Activated CD4-positive, alpha-beta T cell treated with anti-CD3 and anti-CD28 coated beads, Interleukin-2, amount 10 ng/mL, durations not matched to agents 7 days and 5 days (primary cell): ENCODE data around the gene PCDH15. TPM values are rescaled to one million over a fixed set of nuclear protein-coding genes. Genes with fewer than 3 reads are reported as not detected.

Source experiments
- CTCF ChIA-PET: fragments of 350-600 bp; sonication (Branson Sonifier 250); formaldehyde crosslinking; loops from one replicate; lab custom pipeline; 2021; ENCODE audit warnings: antibody characterized with exemption; lab: Charles Lee
- POLR2A ChIA-PET: fragments of 350-600 bp; sonication (Branson Sonifier 250); formaldehyde crosslinking; loops from one replicate; lab custom pipeline; 2021; ENCODE audit warnings: antibody characterized with exemption; lab: Charles Lee
- DNase-seq: peaks from one replicate; pipeline ENCODE4 v3.0.0-alpha.2; 2020
- H3K27ac Mint-ChIP-seq: one replicate; pipeline ENCODE4 v1.8.0; 2021; ENCODE audit warnings: mild to moderate bottlenecking, moderate library complexity, mixed read lengths
- H3K27me3 Mint-ChIP-seq: one replicate; pipeline ENCODE4 v1.8.0; 2021; ENCODE audit warnings: mixed read lengths
- H3K36me3 Mint-ChIP-seq: one replicate; pipeline ENCODE4 v1.8.0; 2021; ENCODE audit warnings: low read depth, mixed read lengths
- H3K4me1 Mint-ChIP-seq: one replicate; pipeline ENCODE4 v1.8.0; 2021; ENCODE audit warnings: mixed read lengths
- H3K4me3 Mint-ChIP-seq: one replicate; pipeline ENCODE4 v1.8.0; 2021; ENCODE audit warnings: mild to moderate bottlenecking, moderate library complexity, mixed read lengths
- H3K9me3 Mint-ChIP-seq: one replicate; pipeline ENCODE4 v1.8.0; 2021; ENCODE audit warnings: mixed read lengths
- total RNA-seq, 2 experiments: library from RNA; stranded (reverse); gene quantifications; one replicate each; pipeline ENCODE4 v1.2.3, GENCODE V29; 2021

PCDH15 gene
- not detected for total RNA-seq

GRCh38 chr10:54800741-54801421 lies at the start of gene PCDH15:
PCDH15 (minus strand) TSS chr10:54801231; CDS start chr10:54664262, 136,969 bp downstream.
- no peaks in the 10 kb centered on the region for H3K9me3 Mint-ChIP-seq
- POLR2A ChIA-PET: no interaction called here
- no peak for DNase-seq
- H3K4me3 Mint-ChIP-seq: no peak within 1 kb of the TSS
- CTCF ChIA-PET: no interaction called here
- H3K27me3 Mint-ChIP-seq: no peaks in the 10 kb centered on the region
- no peaks in the 10 kb centered on the region for H3K36me3 Mint-ChIP-seq
- no peaks in the 10 kb centered on the region for H3K4me1 Mint-ChIP-seq
- H3K27ac Mint-ChIP-seq: no peak within 1 kb of the TSS

GRCh38 chr10:54843932-54844331 lies 42.9 kb upstream of the PCDH15 start:
- H3K27ac Mint-ChIP-seq: no peak overlapping the region
- POLR2A ChIA-PET: no interaction called here
- DNase-seq: no peak
- no peaks in the 10 kb centered on the region for H3K27me3 Mint-ChIP-seq
- no peak overlapping the region for H3K4me3 Mint-ChIP-seq
- no peaks in the 10 kb centered on the region for H3K4me1 Mint-ChIP-seq
- CTCF ChIA-PET: no interaction called here
- H3K36me3 Mint-ChIP-seq: no peaks in the 10 kb centered on the region
- no peaks in the 10 kb centered on the region for H3K9me3 Mint-ChIP-seq

DNA sequence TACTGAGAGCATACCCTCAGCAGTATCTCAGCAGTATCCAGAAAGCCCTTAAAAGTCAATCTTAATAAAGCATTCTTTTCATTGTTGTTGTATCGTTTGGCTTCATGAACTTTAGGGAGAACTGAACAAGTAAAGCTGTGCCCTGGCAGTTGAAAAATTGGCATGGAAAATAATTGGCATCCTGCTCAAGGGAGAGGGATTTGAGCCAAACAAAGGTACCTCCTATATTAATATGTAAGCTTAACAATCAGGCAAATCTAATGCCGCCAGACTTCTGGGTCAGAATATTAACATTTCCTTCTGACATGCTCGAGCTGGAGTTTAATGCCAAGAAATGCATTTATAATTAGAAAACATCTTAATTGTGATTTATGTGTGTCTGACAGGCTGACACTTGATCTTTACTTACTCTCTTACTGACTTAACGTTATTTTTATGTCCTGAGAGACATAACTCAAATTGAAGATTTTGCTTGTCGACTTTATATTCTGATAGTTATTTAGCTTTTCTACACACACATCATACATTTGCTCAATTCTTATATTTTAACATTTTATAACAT lies 42.1 kb upstream of the PCDH15 start:
- DNase-seq: no peak
- no peak overlapping the region for H3K4me3 Mint-ChIP-seq
- H3K27ac Mint-ChIP-seq: no peak overlapping the region
- ChIA-PET POLR2A (no interaction called here), CTCF (no interaction called here)
- no peaks in the 10 kb centered on the region for H3K4me1 Mint-ChIP-seq
- H3K27me3 Mint-ChIP-seq: no peaks in the 10 kb centered on the region
- no peaks in the 10 kb centered on the region for H3K36me3 Mint-ChIP-seq
- no peaks in the 10 kb centered on the region for H3K9me3 Mint-ChIP-seq

GRCh38 chr10:54837479-54837878 lies 36.4 kb upstream of the PCDH15 start:
- Mint-ChIP-seq H3K27ac (no peak overlapping the region), H3K36me3 (no peaks in the 10 kb centered on the region), H3K27me3 (no peaks in the 10 kb centered on the region), H3K4me3 (no peak overlapping the region), H3K9me3 (no peaks in the 10 kb centered on the region), H3K4me1 (no peaks in the 10 kb centered on the region)
- DNase-seq: no peak
- ChIA-PET POLR2A (no interaction called here), CTCF (no interaction called here)

DNA sequence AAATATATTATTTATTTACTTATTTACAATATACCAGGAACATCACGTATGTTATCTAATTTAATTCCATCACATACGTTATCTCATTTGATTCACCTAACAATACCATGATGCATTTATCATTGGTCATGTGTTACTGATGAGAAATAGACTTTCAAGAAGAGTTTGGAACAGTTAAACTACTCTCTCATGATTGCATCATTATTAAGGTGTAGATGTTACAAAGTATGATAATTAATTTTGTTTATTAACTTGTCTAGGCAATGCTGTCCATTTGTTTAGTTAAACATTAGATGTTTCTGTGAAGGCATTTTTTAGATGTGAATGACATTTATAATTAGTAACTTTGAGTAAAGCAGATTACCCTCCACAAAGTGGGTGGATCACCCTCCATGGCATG lies 32.0 kb upstream of the PCDH15 start:
- DNase-seq: no peak
- H3K27me3 Mint-ChIP-seq: no peaks in the 10 kb centered on the region
- ChIA-PET POLR2A (no interaction called here), CTCF (no interaction called here)
- no peak overlapping the region for H3K27ac Mint-ChIP-seq
- H3K9me3 Mint-ChIP-seq: no peaks in the 10 kb centered on the region
- no peaks in the 10 kb centered on the region for H3K4me1 Mint-ChIP-seq
- H3K4me3 Mint-ChIP-seq: no peak overlapping the region
- no peaks in the 10 kb centered on the region for H3K36me3 Mint-ChIP-seq

- H3K9me3 Mint-ChIP-seq: no peaks in the 10 kb centered on the region
- no peak overlapping the region for H3K4me3 Mint-ChIP-seq
- no peaks in the 10 kb centered on the region for H3K27me3 Mint-ChIP-seq
- no peaks in the 10 kb centered on the region for H3K36me3 Mint-ChIP-seq
- DNase-seq: no peak
- H3K27ac Mint-ChIP-seq: no peak overlapping the region
- ChIA-PET CTCF (no interaction called here), POLR2A (no interaction called here)
- H3K4me1 Mint-ChIP-seq: no peaks in the 10 kb centered on the region
These were observed 26.0 kb upstream of the PCDH15 start for GRCh38 chr10:54826994-54827560.

GRCh38 chr10:54815583-54815982 lies 14.6 kb upstream of the PCDH15 start:
- ChIA-PET POLR2A (no interaction called here), CTCF (no interaction called here)
- Mint-ChIP-seq H3K36me3 (no peaks in the 10 kb centered on the region), H3K4me1 (no peaks in the 10 kb centered on the region), H3K9me3 (peaks cover 10% of the 10 kb centered on the region), H3K27me3 (no peaks in the 10 kb centered on the region), H3K27ac (no peak overlapping the region), H3K4me3 (no peak overlapping the region)
- no peak for DNase-seq

- peaks cover 4% of the 10 kb centered on the region for H3K9me3 Mint-ChIP-seq
- H3K4me1 Mint-ChIP-seq: no peaks in the 10 kb centered on the region
- POLR2A ChIA-PET: no interaction called here
- H3K27ac Mint-ChIP-seq: no peak overlapping the region
- no peak overlapping the region for H3K4me3 Mint-ChIP-seq
- H3K27me3 Mint-ChIP-seq: no peaks in the 10 kb centered on the region
- no peaks in the 10 kb centered on the region for H3K36me3 Mint-ChIP-seq
- no peak for DNase-seq
- CTCF ChIA-PET: no interaction called here
These were observed 7.3 kb upstream of the PCDH15 start for GRCh38 chr10:54808186-54808935.

GRCh38 chr10:54799506-54799905 lies 1.5 kb downstream of the PCDH15 start:
- no peak overlapping the region for H3K4me3 Mint-ChIP-seq
- no peaks in the 10 kb centered on the region for H3K27me3 Mint-ChIP-seq
- no peak for DNase-seq
- H3K36me3 Mint-ChIP-seq: no peaks in the 10 kb centered on the region
- no peak overlapping the region for H3K27ac Mint-ChIP-seq
- ChIA-PET POLR2A (no interaction called here), CTCF (no interaction called here)
- no peaks in the 10 kb centered on the region for H3K4me1 Mint-ChIP-seq
- H3K9me3 Mint-ChIP-seq: no peaks in the 10 kb centered on the region

DNA sequence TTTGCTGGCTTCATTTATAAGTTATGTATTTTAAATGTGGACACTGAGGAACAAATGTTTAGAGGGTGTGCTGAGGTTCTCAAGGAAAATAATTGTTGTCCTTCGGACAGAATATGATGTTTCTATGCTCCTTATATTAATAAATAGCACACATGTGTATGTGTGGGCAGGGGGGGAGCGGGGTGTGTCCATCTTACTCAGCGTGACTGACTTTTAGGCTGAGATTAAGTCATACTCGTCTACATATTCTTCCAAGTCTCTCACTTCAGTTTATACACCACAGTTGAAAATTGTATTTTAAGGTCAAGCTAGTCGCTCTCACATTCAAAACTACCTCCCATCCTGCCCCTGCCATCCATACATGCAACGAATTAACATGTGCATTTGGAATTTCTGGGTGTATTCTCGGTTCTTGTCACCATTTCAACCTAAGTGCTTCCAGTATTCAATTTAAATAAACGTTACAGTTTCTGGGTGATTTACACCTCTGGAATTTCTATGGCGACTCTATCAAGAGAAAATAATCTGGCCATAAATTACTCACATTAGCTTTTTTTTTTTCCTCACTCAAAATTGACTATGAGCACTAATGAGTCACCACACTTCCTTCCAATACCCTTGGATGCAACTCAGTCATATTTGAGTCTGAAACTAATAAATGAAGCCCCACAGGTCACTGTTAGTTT lies 3.3 kb downstream of the PCDH15 start:
- Mint-ChIP-seq H3K27ac (no peak overlapping the region), H3K36me3 (no peaks in the 10 kb centered on the region), H3K27me3 (no peaks in the 10 kb centered on the region), H3K4me3 (no peak overlapping the region), H3K4me1 (no peaks in the 10 kb centered on the region), H3K9me3 (no peaks in the 10 kb centered on the region)
- POLR2A ChIA-PET: no interaction called here
- CTCF ChIA-PET: no interaction called here
- DNase-seq: no peak

DNA sequence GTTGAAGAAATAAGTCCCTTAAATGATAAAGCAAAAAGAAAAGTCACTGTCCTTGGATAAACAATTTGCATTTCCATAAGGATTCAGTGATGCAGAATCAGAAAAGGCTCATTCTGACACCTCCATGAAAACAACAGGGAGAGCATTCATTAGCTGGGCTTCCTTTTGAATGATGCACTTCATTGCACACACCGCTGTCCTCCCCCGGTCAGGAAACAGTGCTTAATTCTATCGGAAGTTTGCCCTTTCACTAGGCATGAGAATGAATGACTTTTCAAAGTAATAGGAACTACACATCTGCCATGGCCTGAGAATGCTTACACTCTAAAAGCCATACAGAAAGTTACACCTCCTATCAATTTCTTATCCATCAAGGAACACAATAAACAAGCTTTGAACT lies 4.2 kb downstream of the PCDH15 start:
- no peaks in the 10 kb centered on the region for H3K4me1 Mint-ChIP-seq
- no peaks in the 10 kb centered on the region for H3K9me3 Mint-ChIP-seq
- POLR2A ChIA-PET: no interaction called here
- no peak overlapping the region for H3K27ac Mint-ChIP-seq
- H3K36me3 Mint-ChIP-seq: no peaks in the 10 kb centered on the region
- H3K4me3 Mint-ChIP-seq: no peak overlapping the region
- CTCF ChIA-PET: no interaction called here
- H3K27me3 Mint-ChIP-seq: no peaks in the 10 kb centered on the region
- DNase-seq: no peak

GRCh38 chr10:54776622-54777021 lies 24.4 kb downstream of the PCDH15 start:
- no peaks in the 10 kb centered on the region for H3K4me1 Mint-ChIP-seq
- H3K4me3 Mint-ChIP-seq: no peak overlapping the region
- no peaks in the 10 kb centered on the region for H3K27me3 Mint-ChIP-seq
- no peak overlapping the region for H3K27ac Mint-ChIP-seq
- no peaks in the 10 kb centered on the region for H3K36me3 Mint-ChIP-seq
- H3K9me3 Mint-ChIP-seq: peaks cover 5% of the 10 kb centered on the region
- no peak for DNase-seq
- CTCF ChIA-PET: no interaction called here
- POLR2A ChIA-PET: no interaction called here
